ENCODE measurements around the gene CHML.
"Not testable (repeated sequence)": the region's sequence is repeated elsewhere in the genome, so short reads cannot be mapped to it uniquely, and the experiment has no call there.

The CHML gene, protein sequence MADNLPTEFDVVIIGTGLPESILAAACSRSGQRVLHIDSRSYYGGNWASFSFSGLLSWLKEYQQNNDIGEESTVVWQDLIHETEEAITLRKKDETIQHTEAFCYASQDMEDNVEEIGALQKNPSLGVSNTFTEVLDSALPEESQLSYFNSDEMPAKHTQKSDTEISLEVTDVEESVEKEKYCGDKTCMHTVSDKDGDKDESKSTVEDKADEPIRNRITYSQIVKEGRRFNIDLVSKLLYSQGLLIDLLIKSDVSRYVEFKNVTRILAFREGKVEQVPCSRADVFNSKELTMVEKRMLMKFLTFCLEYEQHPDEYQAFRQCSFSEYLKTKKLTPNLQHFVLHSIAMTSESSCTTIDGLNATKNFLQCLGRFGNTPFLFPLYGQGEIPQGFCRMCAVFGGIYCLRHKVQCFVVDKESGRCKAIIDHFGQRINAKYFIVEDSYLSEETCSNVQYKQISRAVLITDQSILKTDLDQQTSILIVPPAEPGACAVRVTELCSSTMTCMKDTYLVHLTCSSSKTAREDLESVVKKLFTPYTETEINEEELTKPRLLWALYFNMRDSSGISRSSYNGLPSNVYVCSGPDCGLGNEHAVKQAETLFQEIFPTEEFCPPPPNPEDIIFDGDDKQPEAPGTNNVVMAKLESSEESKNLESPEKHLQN

GRCh38 chr1:241640149-241640866 is at the start of gene CHML, which contains the start of gene OPN3:
TSS of gene CHML (minus strand) at chr1:241640369. CDS start at chr1:241635766, 4,603 bp downstream.
TSS of gene OPN3 (minus strand) at chr1:241640369. CDS start at chr1:241640254, 115 bp downstream.
- peak; percentile 90 for DNase-seq (ENCODE audit: low read depth)

DNA sequence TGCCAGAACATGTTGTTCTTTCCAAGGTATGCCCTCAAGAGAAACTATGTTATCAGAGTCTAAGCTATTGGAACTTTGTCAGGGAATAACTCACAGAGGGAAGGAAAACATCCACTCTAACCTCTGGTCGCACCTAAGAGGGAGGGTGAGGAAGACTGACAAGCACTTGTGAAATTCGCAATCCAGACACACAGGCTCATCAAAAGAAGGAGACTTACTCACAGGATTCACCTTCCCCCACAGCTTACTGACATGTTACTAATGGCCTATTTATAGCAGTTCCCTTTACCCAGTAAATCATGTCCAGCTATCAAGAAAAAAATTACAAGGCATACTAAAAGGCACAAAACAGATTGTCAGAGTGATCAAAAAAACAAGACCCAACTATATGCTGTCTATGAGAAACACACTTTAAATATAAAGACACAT is 48.8 kb upstream of the CHML start:
- DNase-seq (ENCODE audit: low read depth): no peak

GRCh38 chr1:241684108-241684507 is 43.9 kb upstream of the CHML start:
- no peak for DNase-seq (ENCODE audit: low read depth)

DNA sequence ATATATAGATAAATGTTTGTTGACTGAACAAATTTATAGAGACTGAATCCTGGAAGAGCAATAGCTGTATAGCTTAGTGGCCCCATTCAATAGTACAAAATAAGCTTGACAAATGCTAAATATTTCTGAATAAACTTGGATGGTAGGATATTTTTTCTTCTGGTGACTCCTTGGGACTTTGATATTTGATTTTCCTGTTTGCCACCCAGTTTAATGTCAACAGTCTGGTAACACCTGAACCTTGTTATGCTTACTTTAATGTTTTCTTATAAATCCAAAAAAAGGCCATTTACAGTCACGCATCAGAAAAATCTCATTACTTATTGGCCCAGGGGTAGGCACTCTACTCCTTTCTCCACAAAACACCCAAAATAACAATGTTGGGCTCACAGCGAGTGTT is 42.8 kb upstream of the CHML start:
- no peak for DNase-seq (ENCODE audit: low read depth)

GRCh38 chr1:241681861-241682448 is 41.8 kb upstream of the CHML start:
- DNase-seq (ENCODE audit: low read depth): not testable (repeated sequence)

- no peak for DNase-seq (ENCODE audit: low read depth)
Observed at GRCh38 chr1:241679961-241680360, 39.8 kb upstream of the CHML start.

DNA sequence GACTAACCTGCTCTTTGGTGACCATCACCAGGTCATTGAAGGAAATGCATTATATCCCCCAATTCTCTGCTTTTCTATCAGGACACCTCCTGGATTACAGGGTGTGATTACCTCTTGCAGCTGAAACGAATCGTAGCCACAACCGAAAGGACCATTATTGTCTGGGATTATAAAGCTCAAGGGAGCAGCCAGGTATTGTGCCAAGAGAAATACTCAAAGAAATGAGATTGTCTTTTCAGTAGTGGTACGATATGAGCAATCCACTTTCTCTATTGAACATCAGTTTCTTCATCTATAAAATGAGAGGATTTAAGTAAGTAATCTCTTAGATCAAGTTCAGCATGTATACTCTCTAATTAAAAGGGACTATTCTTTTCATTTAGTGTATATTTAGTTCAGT is 39.2 kb upstream of the CHML start:
- DNase-seq (ENCODE audit: low read depth): no peak

DNA sequence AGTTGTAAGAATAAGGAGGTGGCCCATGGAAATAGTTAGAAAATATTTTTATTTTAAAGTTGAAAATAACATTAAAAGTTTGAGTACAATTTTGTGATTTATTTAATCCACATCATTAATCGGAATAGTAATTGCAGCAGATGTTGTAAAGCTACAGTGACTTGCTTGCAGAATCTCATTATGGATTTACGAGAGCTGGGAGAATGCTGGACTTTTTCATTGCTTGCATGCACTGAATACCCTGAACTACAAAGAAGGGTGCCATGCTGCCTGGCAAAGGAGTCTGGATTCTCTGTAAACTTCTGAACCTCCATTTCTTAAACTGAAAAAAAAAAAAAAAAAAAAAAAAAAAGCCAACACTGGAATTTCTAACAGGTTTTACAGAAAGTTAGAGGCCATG is 38.4 kb upstream of the CHML start:
- no peak for DNase-seq (ENCODE audit: low read depth)

DNA sequence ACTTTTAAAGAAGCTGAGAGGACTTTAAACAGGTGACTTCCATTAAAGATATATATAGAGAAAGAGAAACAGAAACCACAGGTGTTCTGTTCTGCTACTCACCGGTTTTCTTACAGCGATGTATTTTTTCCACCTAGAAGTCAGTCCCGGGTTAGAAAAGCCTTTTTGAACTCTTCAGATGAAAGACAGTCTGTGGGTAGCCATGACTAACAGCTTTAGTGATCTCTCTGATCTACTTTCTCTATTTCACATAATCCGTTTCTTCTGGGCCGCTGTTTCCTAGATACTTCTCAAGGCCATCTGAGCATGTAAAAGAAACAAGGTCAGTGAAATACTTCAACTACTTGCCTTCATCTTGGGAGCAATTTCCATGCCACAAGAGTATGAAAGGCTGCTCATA is 37.0 kb upstream of the CHML start:
- peak; percentile 15 for DNase-seq (ENCODE audit: low read depth)

DNA sequence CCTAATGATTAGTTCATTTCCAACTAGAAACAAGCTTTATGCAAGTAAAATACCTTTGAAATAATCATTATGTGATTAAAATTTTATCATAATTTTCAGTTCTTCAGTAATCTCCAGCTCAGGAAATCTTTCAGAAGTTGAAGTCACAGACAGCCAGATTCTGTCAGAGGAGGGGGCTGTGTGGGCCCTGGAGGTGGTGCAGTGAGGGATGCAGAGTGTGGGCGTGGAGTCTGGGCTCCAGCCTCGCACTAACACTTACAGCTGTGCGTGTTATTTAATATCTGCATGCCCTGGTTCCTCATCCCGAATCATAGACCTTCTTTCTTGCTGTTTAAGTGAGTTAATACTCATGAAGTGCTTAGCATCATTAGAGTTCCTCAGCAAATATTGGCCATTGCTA is 35.8 kb upstream of the CHML start:
- DNase-seq (ENCODE audit: low read depth): no peak

- DNase-seq (ENCODE audit: low read depth): no peak
Observed at GRCh38 chr1:241674805-241675384, 34.7 kb upstream of the CHML start.

DNA sequence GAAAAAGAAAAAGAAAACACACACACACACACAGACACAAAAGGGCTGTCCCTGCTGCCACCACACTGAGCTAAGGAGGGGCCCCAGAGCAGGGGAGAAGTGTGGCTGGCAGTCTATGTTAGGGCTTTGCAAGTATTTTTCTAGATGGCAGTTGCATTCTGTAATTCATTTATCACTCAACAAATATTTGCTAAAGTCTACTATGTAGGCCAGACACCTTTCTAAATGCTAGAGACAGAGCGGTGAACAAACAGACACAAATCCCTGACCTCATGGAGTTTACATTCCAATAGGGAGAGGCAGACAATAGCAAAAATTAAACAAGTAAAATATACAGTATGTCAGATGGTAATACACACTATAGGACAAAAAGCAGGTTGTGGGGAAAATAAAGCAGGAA is 32.1 kb upstream of the CHML start:
- DNase-seq (ENCODE audit: low read depth): no peak

DNA sequence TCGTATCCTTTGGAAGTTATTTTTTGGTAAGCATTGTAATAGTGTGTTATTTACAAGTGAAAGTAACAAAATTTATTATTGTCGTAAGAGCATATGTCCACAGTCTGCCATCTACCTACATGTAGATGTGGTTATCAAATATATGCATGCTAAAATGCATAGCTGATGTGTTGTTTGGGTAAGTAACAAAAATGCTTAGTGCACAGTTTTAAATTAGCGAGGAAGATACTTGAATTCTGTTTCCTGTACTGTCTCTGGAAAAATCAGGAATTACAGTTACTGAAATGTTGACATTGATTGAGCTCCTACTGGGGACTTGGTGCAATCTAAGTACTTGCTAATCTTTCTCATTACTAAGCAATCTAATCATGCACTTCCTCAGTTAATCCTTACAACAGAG is 26.2 kb upstream of the CHML start:
- no peak for DNase-seq (ENCODE audit: low read depth)

- DNase-seq (ENCODE audit: low read depth): no peak
Observed at GRCh38 chr1:241660424-241660972, 20.3 kb upstream of the CHML start.

DNA sequence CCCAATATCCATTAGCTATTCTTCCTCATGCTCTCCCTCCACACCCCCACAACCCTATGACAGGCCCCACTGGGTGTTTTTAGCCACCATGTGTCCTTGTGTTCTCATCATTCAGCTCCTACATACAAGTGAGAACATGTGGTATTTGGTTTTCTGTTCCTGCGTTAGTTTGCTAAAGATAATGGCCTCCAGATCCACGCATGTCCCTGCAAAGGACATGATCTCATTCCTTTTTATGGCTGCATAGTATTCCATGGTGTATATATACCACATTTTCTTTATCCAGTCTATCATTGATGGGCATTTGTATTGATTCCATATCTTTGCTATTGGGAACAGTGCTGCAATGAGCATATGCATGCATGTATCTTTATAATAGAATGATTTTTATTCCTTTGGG is 18.8 kb upstream of the CHML start:
- DNase-seq (ENCODE audit: low read depth): not testable (repeated sequence)

DNA sequence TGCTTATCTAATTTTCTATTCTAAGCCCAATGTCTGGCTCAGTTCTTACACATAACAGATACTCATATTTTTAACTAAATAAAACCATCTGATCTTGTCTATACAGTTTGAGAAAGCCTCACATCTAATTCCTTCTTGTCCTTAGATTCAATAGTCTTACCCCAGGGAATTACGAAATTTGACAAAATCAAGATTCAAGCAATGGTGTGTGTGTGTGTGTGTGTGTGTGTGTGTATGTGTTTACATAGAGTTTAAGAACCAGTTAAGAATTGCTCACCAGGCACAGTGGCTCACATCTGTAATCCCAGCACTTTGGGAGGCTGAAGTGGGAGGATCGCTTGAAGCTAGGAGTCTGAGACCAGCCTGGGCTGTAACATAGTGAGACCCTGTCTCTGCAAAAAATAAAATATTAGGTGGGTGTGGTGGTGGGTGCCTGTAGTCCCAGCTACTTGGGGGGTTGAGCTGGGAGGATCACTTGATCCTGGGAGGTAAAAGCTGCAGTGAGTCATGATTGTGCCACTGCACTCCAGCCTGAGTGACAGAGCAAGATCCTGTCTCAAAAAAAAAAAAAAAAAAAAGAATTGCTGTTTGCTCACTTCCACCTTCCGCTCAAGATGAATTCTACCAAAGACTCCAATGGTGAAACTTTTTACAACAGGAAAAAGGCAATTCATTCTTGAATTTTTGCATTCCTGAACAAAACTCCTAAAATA is 18.1 kb upstream of the CHML start:
- DNase-seq (ENCODE audit: low read depth): no peak

DNA sequence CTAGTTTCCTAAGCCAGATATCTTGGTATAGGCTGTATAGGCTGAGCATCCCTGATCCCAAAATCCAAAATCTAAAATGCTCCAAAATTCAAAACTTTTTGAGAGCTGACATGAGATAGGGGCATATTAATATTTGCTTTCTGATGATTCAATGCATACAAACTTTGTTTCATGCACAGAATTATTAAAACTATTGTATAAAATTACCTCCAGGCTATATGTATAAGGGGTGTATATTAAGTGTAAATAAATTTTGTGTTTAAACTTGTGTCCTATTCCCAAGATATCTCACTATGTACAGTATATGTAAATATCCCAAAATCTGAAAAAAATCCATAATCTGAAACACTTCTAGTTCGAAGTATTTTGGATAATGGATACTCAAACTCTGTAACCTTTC is 14.5 kb upstream of the CHML start:
- no peak for DNase-seq (ENCODE audit: low read depth)

DNA sequence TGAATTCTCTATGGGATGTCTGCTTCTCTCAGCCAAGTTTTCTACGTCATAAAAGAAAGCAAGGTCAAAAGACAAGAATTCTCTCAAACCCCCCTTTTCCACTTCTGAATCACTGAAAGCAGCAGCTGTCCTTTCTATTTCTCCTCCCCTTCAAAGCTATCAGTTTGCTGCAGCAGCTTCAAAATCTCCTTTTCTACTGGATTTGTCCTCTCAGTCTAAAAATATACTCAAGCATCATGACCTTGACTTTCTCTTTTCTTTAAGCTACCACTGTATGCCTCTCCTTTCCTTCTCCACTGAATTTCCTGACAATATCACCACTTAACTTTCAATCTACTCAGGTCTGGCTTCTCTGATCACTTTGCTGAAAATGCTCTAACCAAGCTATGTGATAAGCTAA is 13.8 kb upstream of the CHML start:
- DNase-seq (ENCODE audit: low read depth): no peak

DNA sequence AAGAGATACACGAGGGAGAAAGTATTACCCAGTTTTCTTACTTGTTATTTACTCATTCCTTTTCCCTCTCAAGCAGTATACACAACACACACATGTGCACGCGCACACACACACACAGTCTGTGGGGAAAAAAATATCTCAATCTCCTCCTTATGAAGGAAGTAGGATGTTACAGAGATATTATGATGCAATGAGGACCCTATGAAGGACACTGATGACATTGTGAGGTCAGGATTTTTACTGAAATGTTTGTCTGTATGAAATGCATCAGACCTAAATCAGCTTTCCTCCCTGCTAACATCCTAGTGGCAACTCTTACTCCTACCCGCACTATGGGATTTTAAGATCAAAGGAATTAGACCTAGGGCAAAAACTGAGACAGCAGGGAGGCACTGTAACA is 11.8 kb upstream of the CHML start, which contains the start of gene WDR64:
WDR64 (plus strand) TSS at position 270 of the 400 bp plus-strand sequence. CDS start 204 bp downstream, outside the sequence.
- no peak for DNase-seq (ENCODE audit: low read depth)

DNA sequence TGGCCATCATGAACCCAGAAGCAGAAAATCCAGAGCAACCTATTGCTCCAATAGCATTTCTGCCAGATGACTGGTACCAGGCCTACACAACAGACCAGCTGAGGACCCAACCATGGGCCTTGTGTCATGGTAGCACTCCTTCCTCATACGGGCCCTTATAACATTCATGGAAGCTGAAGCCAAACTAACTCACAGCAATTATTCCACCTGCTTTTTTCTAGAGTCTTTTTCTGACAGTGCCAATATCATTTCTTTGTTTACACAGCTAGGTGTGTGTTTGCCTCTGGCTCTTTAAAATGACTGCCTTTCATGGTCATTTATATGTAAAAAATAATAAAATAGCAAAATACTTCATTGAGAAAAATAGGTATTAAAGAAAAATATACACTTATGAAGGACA is 8.0 kb upstream of the CHML start:
- no peak for DNase-seq (ENCODE audit: low read depth)

DNA sequence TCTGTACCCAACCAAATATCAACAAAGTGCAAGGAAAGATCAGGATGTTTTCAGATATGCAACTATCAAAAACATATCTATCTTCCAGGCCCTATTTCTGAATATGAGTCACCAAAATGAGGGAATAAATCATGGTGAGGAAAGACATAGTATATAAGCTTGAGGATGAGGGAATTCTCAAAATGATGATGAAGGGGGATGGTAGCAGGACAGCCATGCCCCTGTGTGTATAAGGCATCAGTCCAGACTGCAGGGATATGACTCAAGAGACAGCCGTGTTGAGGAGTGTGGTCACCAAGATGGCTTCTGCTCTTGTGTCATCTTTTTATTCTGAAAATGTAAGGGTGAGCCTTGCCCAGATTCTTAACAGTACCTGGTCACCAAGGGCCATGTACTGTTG is 7.5 kb upstream of the CHML start:
- no peak for DNase-seq (ENCODE audit: low read depth)
